Neural cell (in vitro differentiated cells): Measurements from ENCODE around the gene TMEM131. TPM values are rescaled to one million over a fixed set of nuclear protein-coding genes. Genes with fewer than 3 reads are reported as not detected.

Source experiments
- H2AFZ ChIP-seq: fragments of 200-600, 300-800 bp; sonication (generic), shearing (Covaris generic); 2 replicates; pipeline ENCODE4 v1.6.0; 2014; ENCODE audit warnings: low read depth, mild to moderate bottlenecking, antibody characterized with exemption, low read length, moderate library complexity
- H3F3A ChIP-seq: fragments of 200-600 bp; shearing (Covaris generic); 2 replicates; pipeline ENCODE4 v1.6.1; 2016; ENCODE audit warnings: mild to moderate bottlenecking, moderate library complexity, mixed read lengths, antibody characterized with exemption, low read length; ENCODE audit not compliant: insufficient read depth, poor library complexity, severe bottlenecking
- H3K27ac ChIP-seq: fragments of 200-600, 300-800 bp; sonication (generic), shearing (Covaris generic); 2 replicates; pipeline ENCODE4 v1.5.1; 2014; ENCODE audit warnings: mild to moderate bottlenecking, low read length, moderate library complexity
- H3K27me3 ChIP-seq: fragments of 300-800, 200-600 bp; sonication (generic), shearing (Covaris generic); 2 replicates; pipeline ENCODE4 v1.6.0; 2014; ENCODE audit warnings: mild to moderate bottlenecking, low read depth, low read length, moderate library complexity; ENCODE audit not compliant: insufficient read depth
- H3K36me3 ChIP-seq: fragments of 300-800, 200-600 bp; sonication (generic), shearing (Covaris generic); 2 replicates; pipeline ENCODE4 v1.5.1; 2014; ENCODE audit warnings: mild to moderate bottlenecking, antibody characterized with exemption, low read length, moderate library complexity; ENCODE audit not compliant: insufficient read depth
- H3K4me2 ChIP-seq: fragments of 300-800, 200-600 bp; sonication (generic), shearing (Covaris generic); 2 replicates; pipeline ENCODE4 v1.6.0; 2014; ENCODE audit warnings: mild to moderate bottlenecking, low read length
- H3K4me3 ChIP-seq: fragments of 300-800, 200-600 bp; sonication (generic), shearing (Covaris generic); 2 replicates; pipeline ENCODE4 v1.5.1; 2014; ENCODE audit warnings: mild to moderate bottlenecking, low read length, moderate library complexity
- H3K79me2 ChIP-seq: fragments of 200-600 bp; shearing (Covaris generic); replicated peaks from 2 replicates; pipeline ENCODE4 v1.6.0; 2014; ENCODE audit warnings: mild to moderate bottlenecking, low read length, moderate library complexity; ENCODE audit not compliant: insufficient read depth
- H3K9ac ChIP-seq: fragments of 300-800, 200-600 bp; sonication (generic), shearing (Covaris generic); 2 replicates; pipeline ENCODE4 v1.6.1; 2016; ENCODE audit warnings: mild to moderate bottlenecking, low read length, mixed read lengths
- H3K9me2 ChIP-seq: fragments of 200-600 bp; shearing (Covaris generic); 2 replicates; pipeline ENCODE4 v1.6.1; 2016; ENCODE audit warnings: mild to moderate bottlenecking, low read length, mixed read lengths; ENCODE audit not compliant: insufficient read depth
- H3K9me3 ChIP-seq: fragments of 200-600, 300-800 bp; sonication (generic), shearing (Covaris generic); 2 replicates; pipeline ENCODE4 v1.6.1; 2016; ENCODE audit warnings: mild to moderate bottlenecking, mixed run types, low read length, moderate library complexity, mixed read lengths
- H4K20me1 ChIP-seq: fragments of 200-600 bp; shearing (Covaris generic); 2 replicates; pipeline ENCODE4 v1.6.1; 2016; ENCODE audit warnings: mild to moderate bottlenecking, mixed run types; ENCODE audit not compliant: insufficient read depth
- EP300 ChIP-seq: fragments of 450-650 bp; conservative IDR thresholded peaks from 2 replicates; pipeline ENCODE4 v1.6.1; 2014; ENCODE audit warnings: antibody characterized with exemption, mild to moderate bottlenecking, moderate library complexity; ENCODE audit not compliant: poor library complexity, severe bottlenecking
- EZH2 ChIP-seq: fragments of 200-600, 300-800 bp; shearing (Covaris generic), sonication (generic); IDR thresholded peaks from 2 replicates; pipeline ENCODE4 v1.6.1; 2014; ENCODE audit warnings: antibody characterized with exemption, low read length, borderline replicate concordance, mild to moderate bottlenecking; ENCODE audit not compliant: insufficient read depth, poor library complexity, severe bottlenecking
- MXI1 ChIP-seq: fragments of 450-650 bp; conservative IDR thresholded peaks from 2 replicates; pipeline ENCODE4 v1.6.1; 2014; ENCODE audit warnings: antibody characterized with exemption, mild to moderate bottlenecking; ENCODE audit not compliant: poor library complexity, severe bottlenecking
- POLR2AphosphoS5 ChIP-seq: IDR thresholded peaks from 2 replicates; pipeline ENCODE4 v1.6.1; 2012
- RAD21 ChIP-seq: fragments of 450-650 bp; conservative IDR thresholded peaks from 2 replicates; pipeline ENCODE4 v1.6.1; 2014; ENCODE audit warnings: antibody characterized with exemption, mild to moderate bottlenecking, moderate library complexity
- SMC3 ChIP-seq: fragments of 450-650 bp; conservative IDR thresholded peaks from 2 replicates; pipeline ENCODE4 v1.6.1; 2014; ENCODE audit warnings: antibody characterized with exemption, mild to moderate bottlenecking, moderate library complexity; ENCODE audit not compliant: poor library complexity
- TAF1 ChIP-seq: IDR thresholded peaks from 2 replicates; pipeline ENCODE4 v1.6.1; 2012; ENCODE audit warnings: low read depth
- polyA plus RNA-seq: library from polyadenylated mRNA; depleted of rRNA; stranded (reverse); fragments of >200 nt; gene quantifications from 2 replicates; pipeline ENCODE4 v1.2.3, GENCODE V29; 2014
- TF ChIP-seq, protein P1 (sequence below): IDR thresholded peaks from 2 replicates; pipeline ENCODE4 v1.6.1; 2012; ENCODE audit warnings: borderline replicate concordance
- TF ChIP-seq, protein P2 (sequence below): fragments of 450-650 bp; IDR thresholded peaks from 2 replicates; pipeline ENCODE4 v1.5.1; 2014; ENCODE audit warnings: antibody characterized with exemption, mild to moderate bottlenecking, moderate library complexity; ENCODE audit not compliant: poor library complexity, severe bottlenecking

TMEM131 gene
- polyA plus RNA-seq, 1 donor from 2014 or later: 9.6 TPM

DNA sequence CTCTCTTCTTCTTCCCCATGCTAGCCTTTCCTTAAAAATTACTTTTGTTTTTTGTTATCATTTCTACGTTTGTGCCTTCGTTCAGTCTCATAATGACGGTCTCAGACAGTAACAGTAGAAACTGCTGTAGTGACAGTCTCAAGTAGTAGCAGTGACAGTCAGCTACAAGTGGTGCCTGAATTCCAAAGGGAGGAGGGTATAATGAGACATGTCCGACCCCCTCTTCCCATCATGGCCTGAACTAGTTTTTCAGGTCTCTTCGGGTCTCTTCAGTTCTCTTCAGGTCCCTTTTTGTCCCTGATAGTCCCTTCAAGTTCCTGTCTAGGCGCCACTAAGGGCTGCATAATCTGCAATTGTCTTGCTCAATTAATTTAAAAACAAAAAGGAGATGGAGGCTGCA, 12.6 kb downstream of the TMEM131 start:
- H3K36me3 ChIP-seq: no peaks in the 10 kb centered on the region
- H3K27me3 ChIP-seq: no peaks in the 10 kb centered on the region
- H2AFZ ChIP-seq: no peak overlapping the region
- H3K9me3 ChIP-seq: peaks cover 14% of the 10 kb centered on the region
- H3K27ac ChIP-seq: no peak overlapping the region
- no peak overlapping the region for H3K9ac ChIP-seq
- H3F3A ChIP-seq: no peaks in the 10 kb centered on the region
- peaks cover 71% of the 10 kb centered on the region for H3K79me2 ChIP-seq
- no peak overlapping the region for H3K4me2 ChIP-seq
- H4K20me1 ChIP-seq: no peaks in the 10 kb centered on the region
- no peaks in the 10 kb centered on the region for H3K9me2 ChIP-seq
- H3K4me3 ChIP-seq: no peak overlapping the region
- TF ChIP-seq, protein P1, sequence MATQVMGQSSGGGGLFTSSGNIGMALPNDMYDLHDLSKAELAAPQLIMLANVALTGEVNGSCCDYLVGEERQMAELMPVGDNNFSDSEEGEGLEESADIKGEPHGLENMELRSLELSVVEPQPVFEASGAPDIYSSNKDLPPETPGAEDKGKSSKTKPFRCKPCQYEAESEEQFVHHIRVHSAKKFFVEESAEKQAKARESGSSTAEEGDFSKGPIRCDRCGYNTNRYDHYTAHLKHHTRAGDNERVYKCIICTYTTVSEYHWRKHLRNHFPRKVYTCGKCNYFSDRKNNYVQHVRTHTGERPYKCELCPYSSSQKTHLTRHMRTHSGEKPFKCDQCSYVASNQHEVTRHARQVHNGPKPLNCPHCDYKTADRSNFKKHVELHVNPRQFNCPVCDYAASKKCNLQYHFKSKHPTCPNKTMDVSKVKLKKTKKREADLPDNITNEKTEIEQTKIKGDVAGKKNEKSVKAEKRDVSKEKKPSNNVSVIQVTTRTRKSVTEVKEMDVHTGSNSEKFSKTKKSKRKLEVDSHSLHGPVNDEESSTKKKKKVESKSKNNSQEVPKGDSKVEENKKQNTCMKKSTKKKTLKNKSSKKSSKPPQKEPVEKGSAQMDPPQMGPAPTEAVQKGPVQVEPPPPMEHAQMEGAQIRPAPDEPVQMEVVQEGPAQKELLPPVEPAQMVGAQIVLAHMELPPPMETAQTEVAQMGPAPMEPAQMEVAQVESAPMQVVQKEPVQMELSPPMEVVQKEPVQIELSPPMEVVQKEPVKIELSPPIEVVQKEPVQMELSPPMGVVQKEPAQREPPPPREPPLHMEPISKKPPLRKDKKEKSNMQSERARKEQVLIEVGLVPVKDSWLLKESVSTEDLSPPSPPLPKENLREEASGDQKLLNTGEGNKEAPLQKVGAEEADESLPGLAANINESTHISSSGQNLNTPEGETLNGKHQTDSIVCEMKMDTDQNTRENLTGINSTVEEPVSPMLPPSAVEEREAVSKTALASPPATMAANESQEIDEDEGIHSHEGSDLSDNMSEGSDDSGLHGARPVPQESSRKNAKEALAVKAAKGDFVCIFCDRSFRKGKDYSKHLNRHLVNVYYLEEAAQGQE: no peak
- TF ChIP-seq, protein P2, sequence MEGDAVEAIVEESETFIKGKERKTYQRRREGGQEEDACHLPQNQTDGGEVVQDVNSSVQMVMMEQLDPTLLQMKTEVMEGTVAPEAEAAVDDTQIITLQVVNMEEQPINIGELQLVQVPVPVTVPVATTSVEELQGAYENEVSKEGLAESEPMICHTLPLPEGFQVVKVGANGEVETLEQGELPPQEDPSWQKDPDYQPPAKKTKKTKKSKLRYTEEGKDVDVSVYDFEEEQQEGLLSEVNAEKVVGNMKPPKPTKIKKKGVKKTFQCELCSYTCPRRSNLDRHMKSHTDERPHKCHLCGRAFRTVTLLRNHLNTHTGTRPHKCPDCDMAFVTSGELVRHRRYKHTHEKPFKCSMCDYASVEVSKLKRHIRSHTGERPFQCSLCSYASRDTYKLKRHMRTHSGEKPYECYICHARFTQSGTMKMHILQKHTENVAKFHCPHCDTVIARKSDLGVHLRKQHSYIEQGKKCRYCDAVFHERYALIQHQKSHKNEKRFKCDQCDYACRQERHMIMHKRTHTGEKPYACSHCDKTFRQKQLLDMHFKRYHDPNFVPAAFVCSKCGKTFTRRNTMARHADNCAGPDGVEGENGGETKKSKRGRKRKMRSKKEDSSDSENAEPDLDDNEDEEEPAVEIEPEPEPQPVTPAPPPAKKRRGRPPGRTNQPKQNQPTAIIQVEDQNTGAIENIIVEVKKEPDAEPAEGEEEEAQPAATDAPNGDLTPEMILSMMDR: no peak
- no peak for TF ChIP-seq TAF1
- no peak for TF ChIP-seq POLR2AphosphoS5
- TF ChIP-seq RAD21: no peak
- TF ChIP-seq EP300: no peak
- TF ChIP-seq SMC3: no peak
- no peak for TF ChIP-seq EZH2
- no peak for TF ChIP-seq MXI1

DNA sequence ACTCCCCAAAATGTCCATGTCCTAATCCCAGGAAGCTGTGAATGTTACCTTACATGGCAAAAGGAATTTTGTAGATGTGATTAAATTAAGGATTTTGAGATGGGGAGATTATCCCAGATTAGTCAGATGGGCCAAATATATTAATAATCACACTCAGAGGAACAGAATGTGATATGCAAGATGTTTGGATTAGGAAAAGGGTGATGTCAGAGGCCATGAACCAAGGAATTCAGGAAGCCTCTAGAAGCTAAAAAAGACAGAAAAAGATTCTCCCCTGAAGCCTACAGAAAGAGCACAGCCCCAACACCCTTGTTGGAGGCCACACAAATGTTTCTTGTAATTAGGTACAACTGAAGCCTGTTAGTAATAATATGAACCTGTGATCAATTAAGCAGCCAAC, 13.1 kb downstream of the TMEM131 start:
- H3K36me3 ChIP-seq: no peaks in the 10 kb centered on the region
- H3K4me2 ChIP-seq: no peak overlapping the region
- no peak overlapping the region for H2AFZ ChIP-seq
- H3K4me3 ChIP-seq: no peak overlapping the region
- no peaks in the 10 kb centered on the region for H4K20me1 ChIP-seq
- no peaks in the 10 kb centered on the region for H3F3A ChIP-seq
- H3K9ac ChIP-seq: no peak overlapping the region
- peaks cover 66% of the 10 kb centered on the region for H3K79me2 ChIP-seq
- H3K9me2 ChIP-seq: no peaks in the 10 kb centered on the region
- TF ChIP-seq SMC3: no peak
- no peak for TF ChIP-seq POLR2AphosphoS5
- no peak for TF ChIP-seq TAF1
- TF ChIP-seq EP300: no peak
- TF ChIP-seq, protein P1: no peak
- TF ChIP-seq, protein P2: no peak
- no peak for TF ChIP-seq RAD21
- TF ChIP-seq MXI1: no peak
- TF ChIP-seq EZH2: no peak
- H3K27ac ChIP-seq: no peak overlapping the region
- peaks cover 11% of the 10 kb centered on the region for H3K9me3 ChIP-seq
- no peaks in the 10 kb centered on the region for H3K27me3 ChIP-seq
